PC-9 (cell line): ENCODE results near the gene GP2. TPM values are rescaled to one million over a fixed set of nuclear protein-coding genes. Genes with fewer than 3 reads are reported as not detected.

ENCODE experiments used
- BruUV-seq: library from RNA; stranded (reverse); fragments of 400-500 nt; replicated peaks from 2 replicates; lab custom pipeline; 2021; lab: Mats Ljungman, UMichigan
- CTCF ChIA-PET: fragments of 300-600 bp; sonication (Branson Sonifier 250); formaldehyde crosslinking; loops from one replicate; lab custom pipeline; 2022; ENCODE audit warnings: antibody characterized with exemption; lab: Charles Lee
- POLR2A ChIA-PET: fragments of 300-600 bp; sonication (Branson Sonifier 250); formaldehyde crosslinking; loops from one replicate; lab custom pipeline; 2022; ENCODE audit warnings: antibody characterized with exemption; ENCODE audit not compliant: unreplicated experiment; lab: Charles Lee
- DNase-seq, 2 experiments: peaks; one replicate each; pipeline versions ENCODE4 v3.0.0 to v3.0.0-alpha.2; 2015 to 2022; ENCODE audit warnings: mixed read lengths in 1 of 2
- H2AFZ ChIP-seq: fragments of 200-600 bp; sonication (generic); 2 replicates; pipeline ENCODE4 v1.8.1; 2017; ENCODE audit warnings: antibody characterized with exemption
- H3F3A ChIP-seq: fragments of 200-600 bp; sonication (generic); 2 replicates; pipeline ENCODE4 v1.8.1; 2017; ENCODE audit warnings: antibody characterized with exemption, mild to moderate bottlenecking, low read depth; ENCODE audit not compliant: insufficient read depth
- H3K27ac ChIP-seq: fragments of 200-600 bp; sonication (generic); 2 replicates; pipeline ENCODE4 v1.6.1; 2016; ENCODE audit warnings: mixed run types
- H3K27me3 ChIP-seq: fragments of 200-600 bp; sonication (generic); 2 replicates; pipeline ENCODE4 v1.6.1; 2016; ENCODE audit warnings: low read depth, mixed run types; ENCODE audit not compliant: insufficient read depth
- H3K36me3 ChIP-seq: fragments of 200-600 bp; sonication (generic); 2 replicates; pipeline ENCODE4 v1.6.1; 2016; ENCODE audit warnings: low read depth, mixed run types
- H3K4me1 ChIP-seq: fragments of 200-600 bp; sonication (generic); replicated peaks from 2 replicates; pipeline ENCODE4 v1.6.1; 2016; ENCODE audit warnings: mixed run types; ENCODE audit not compliant: insufficient read depth
- H3K4me2 ChIP-seq: fragments of 200-600 bp; sonication (generic); 2 replicates; pipeline ENCODE4 v1.6.1; 2017; ENCODE audit warnings: mixed run types
- H3K4me3 ChIP-seq: fragments of 200-600 bp; sonication (generic); 2 replicates; pipeline ENCODE4 v1.6.1; 2016; ENCODE audit warnings: mixed run types
- H3K79me2 ChIP-seq: fragments of 200-600 bp; sonication (generic); 2 replicates; pipeline ENCODE4 v1.6.1; 2017; ENCODE audit warnings: low read depth, mixed run types
- H3K9me2 ChIP-seq: fragments of 200-600 bp; sonication (generic); 2 replicates; pipeline ENCODE4 v1.8.1; 2017; ENCODE audit warnings: mild to moderate bottlenecking; ENCODE audit not compliant: insufficient read depth
- H3K9me3 ChIP-seq: fragments of 200-600 bp; sonication (generic); 2 replicates; pipeline ENCODE4 v1.8.1; 2016; ENCODE audit warnings: low read depth; ENCODE audit not compliant: insufficient read depth
- H4K20me1 ChIP-seq: fragments of 200-600 bp; sonication (generic); 2 replicates; pipeline ENCODE4 v1.8.1; 2017; ENCODE audit not compliant: insufficient read depth
- CTCF ChIP-seq: fragments of 200-600 bp; sonication (generic); conservative IDR thresholded peaks from 2 replicates; pipeline ENCODE4 v1.6.1; 2017; ENCODE audit warnings: mixed run types, antibody characterized with exemption, mild to moderate bottlenecking, moderate library complexity
- EZH2 ChIP-seq: fragments of 200-600 bp; sonication (generic); IDR thresholded peaks from 2 replicates; pipeline ENCODE4 v1.8.0; 2017; ENCODE audit warnings: antibody characterized with exemption, low read depth
- intact Hi-C: fragments of 100-400 bp; cut with micrococcal nuclease; formaldehyde crosslinking; loops from one replicate; pipeline ENCODE4 v1.10.0; 2022; ENCODE audit not compliant: unreplicated experiment
- total RNA-seq: library from RNA; stranded (reverse); gene quantifications from 2 replicates; pipeline ENCODE4 v1.2.3, GENCODE V29; 2021

The GP2 gene
- total RNA-seq, 1 experiment from 2014 or later = not detected

DNA sequence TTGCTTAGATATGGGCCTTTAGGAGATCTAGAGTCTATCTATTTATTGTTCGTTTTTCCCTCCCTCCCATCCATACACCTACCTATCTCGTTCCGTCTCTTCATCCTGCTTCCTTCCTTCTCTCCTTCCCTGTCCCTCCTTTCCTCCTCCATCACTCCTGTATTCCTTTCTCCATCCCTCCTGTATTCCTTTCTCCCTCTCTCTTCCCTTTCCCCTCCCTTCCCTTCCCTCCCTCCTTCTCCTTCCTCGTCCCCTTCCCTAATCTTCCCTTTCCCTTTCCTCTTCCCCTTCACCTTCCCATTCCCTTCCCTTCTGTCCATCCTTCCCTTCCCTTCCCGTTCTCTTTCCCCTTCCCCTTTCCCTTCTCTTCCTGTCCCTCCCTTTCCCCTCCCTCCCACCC is 10.6 kb downstream of the GP2 start:
- Histone ChIP-seq H3K27me3 (peaks cover 11% of the 10 kb centered on the region), H3K4me1 (no peaks in the 10 kb centered on the region), H3K4me2 (no peak overlapping the region), H3K4me3 (no peak overlapping the region), H3K9me3 (no peaks in the 10 kb centered on the region; the same call in 1 of the 2 replicates), H3K79me2 (no peaks in the 10 kb centered on the region), H3K36me3 (no peaks in the 10 kb centered on the region), H3F3A (no peaks in the 10 kb centered on the region), H4K20me1 (no peaks in the 10 kb centered on the region), H2AFZ (no peak overlapping the region), H3K27ac (no peak overlapping the region), H3K9me2 (no peaks in the 10 kb centered on the region)
- ChIA-PET CTCF (no interaction called here), POLR2A (no interaction called here)
- DNase-seq = no peak
- intact Hi-C loops = no loop called here
- TF ChIP-seq CTCF = no peak
- TF ChIP-seq EZH2 = no peak
- no TSS peak for BruUV-seq

GRCh38 chr16:20315764-20316163 is 11.5 kb downstream of the GP2 start:
- Histone ChIP-seq H3K79me2 (no peaks in the 10 kb centered on the region), H2AFZ (no peak overlapping the region), H3K4me2 (no peak overlapping the region), H3K4me3 (no peak overlapping the region), H3K27me3 (peaks cover 11% of the 10 kb centered on the region), H4K20me1 (no peaks in the 10 kb centered on the region), H3K36me3 (no peaks in the 10 kb centered on the region), H3F3A (no peaks in the 10 kb centered on the region), H3K27ac (no peak overlapping the region), H3K9me3 (no peaks in the 10 kb centered on the region; the same call in 1 of the 2 replicates), H3K9me2 (no peaks in the 10 kb centered on the region), H3K4me1 (no peaks in the 10 kb centered on the region)
- ChIA-PET CTCF (no interaction called here), POLR2A (no interaction called here)
- BruUV-seq = no TSS peak
- no peak for DNase-seq
- no peak for TF ChIP-seq EZH2
- no peak for TF ChIP-seq CTCF
- intact Hi-C loops = no loop called here

DNA sequence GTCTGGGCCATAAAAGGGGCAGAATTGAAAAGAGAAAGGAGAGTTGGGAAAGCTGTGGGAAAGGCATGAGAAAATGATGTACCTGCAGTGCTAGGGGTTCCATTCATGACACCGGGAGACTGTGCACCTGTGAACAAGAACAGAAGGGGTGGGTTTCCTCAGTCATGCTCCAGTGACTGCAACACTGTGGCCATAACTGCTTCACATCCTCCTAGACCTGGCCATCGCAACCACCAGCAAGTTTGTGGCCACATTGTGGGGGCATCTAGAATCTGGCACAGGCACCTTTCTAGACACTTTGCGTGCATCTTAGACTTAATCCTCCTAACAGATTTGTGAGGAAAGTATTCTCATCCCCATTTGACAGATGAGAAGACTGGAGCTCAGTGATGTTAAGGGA is 12.7 kb downstream of the GP2 start:
- CTCF ChIA-PET = no interaction called here
- POLR2A ChIA-PET = no interaction called here
- intact Hi-C loops = no loop called here
- Histone ChIP-seq H3K9me3 (no peaks in the 10 kb centered on the region; the same call in 1 of the 2 replicates), H3K79me2 (no peaks in the 10 kb centered on the region), H4K20me1 (no peaks in the 10 kb centered on the region), H3K27ac (no peak overlapping the region), H3K4me2 (no peak overlapping the region), H3K4me3 (no peak overlapping the region), H2AFZ (no peak overlapping the region), H3K4me1 (no peaks in the 10 kb centered on the region), H3K9me2 (no peaks in the 10 kb centered on the region), H3K27me3 (peaks cover 11% of the 10 kb centered on the region), H3F3A (no peaks in the 10 kb centered on the region), H3K36me3 (no peaks in the 10 kb centered on the region)
- TF ChIP-seq CTCF = no peak
- TF ChIP-seq EZH2 = no peak
- BruUV-seq = no TSS peak
- DNase-seq = no peak
